Endodermal cell (in vitro differentiated cells): ENCODE results near the gene ERCC1. TPM values are rescaled to one million over a fixed set of nuclear protein-coding genes. Genes with fewer than 3 reads are reported as not detected.
A peak's percentile ranks its signal among the peaks of the same experiment; 100 is the strongest.

ENCODE experiments used
- DNase-seq: peaks from one replicate; pipeline ENCODE4 v3.0.0-alpha.2; 2017
- H3K27ac ChIP-seq: 2 replicates; pipeline ENCODE4 v1.5.1; 2013; ENCODE audit warnings: mild to moderate bottlenecking, low read depth, low read length, moderate library complexity
- H3K27me3 ChIP-seq: 2 replicates; pipeline ENCODE4 v1.6.1; 2013; ENCODE audit warnings: mild to moderate bottlenecking, low read length, moderate library complexity; ENCODE audit not compliant: insufficient read depth, control insufficient read depth, poor library complexity, severe bottlenecking
- H3K36me3 ChIP-seq: 2 replicates; pipeline ENCODE4 v1.7.0; 2013; ENCODE audit warnings: mild to moderate bottlenecking, low read length, moderate library complexity; ENCODE audit not compliant: control insufficient read depth, insufficient read depth
- H3K4me1 ChIP-seq: one replicate; pipeline ENCODE4 v1.7.0; 2013; ENCODE audit warnings: low read length; ENCODE audit not compliant: control insufficient read depth, insufficient read depth
- H3K4me3 ChIP-seq: 2 replicates; pipeline ENCODE4 v1.5.1; 2013; ENCODE audit warnings: mild to moderate bottlenecking, low read length, moderate library complexity
- H3K9ac ChIP-seq: 2 replicates; pipeline ENCODE4 v1.6.1; 2013; ENCODE audit warnings: mild to moderate bottlenecking, low read length, moderate library complexity; ENCODE audit not compliant: poor library complexity, severe bottlenecking; ENCODE audit errors: extremely low read depth
- H3K9me3 ChIP-seq: 2 replicates; pipeline ENCODE4 v1.6.1; 2013; ENCODE audit warnings: mild to moderate bottlenecking, low read length, moderate library complexity; ENCODE audit not compliant: control insufficient read depth
- H3K27ac Mint-ChIP-seq: 2 replicates; pipeline ENCODE4 v1.8.0; 2020; ENCODE audit warnings: mixed read lengths
- H3K27me3 Mint-ChIP-seq: 2 replicates; pipeline ENCODE4 v1.8.0; 2021; ENCODE audit warnings: mild to moderate bottlenecking, mixed read lengths; ENCODE audit not compliant: insufficient read depth
- H3K36me3 Mint-ChIP-seq: 2 replicates; pipeline ENCODE4 v1.8.0; 2020; ENCODE audit warnings: low read depth, mixed read lengths
- H3K4me1 Mint-ChIP-seq: 2 replicates; pipeline ENCODE4 v1.8.0; 2020; ENCODE audit warnings: mixed read lengths
- H3K4me3 Mint-ChIP-seq: 2 replicates; pipeline ENCODE4 v1.8.0; 2020; ENCODE audit warnings: mild to moderate bottlenecking, moderate library complexity, mixed read lengths
- H3K9me3 Mint-ChIP-seq: 2 replicates; pipeline ENCODE4 v1.8.0; 2020; ENCODE audit warnings: mild to moderate bottlenecking, mixed read lengths
- CTCF ChIP-seq: fragments of 200-600 bp; sonication (generic); conservative IDR thresholded peaks from 2 replicates; pipeline ENCODE4 v1.5.0; 2021; ENCODE audit warnings: antibody characterized with exemption, mild to moderate bottlenecking
- WGBS, 2 experiments: methylation state at CpG; one replicate each; pipeline versions ENCODE4 v1.1.5 to v1.1.7; 2013; ENCODE audit warnings: missing lambda C conversion rate in 2 of 2, mixed read lengths in 1 of 2; ENCODE audit not compliant: insufficient coverage in 1 of 2, insufficient read length in 1 of 2; 5-methylcytosine and 5-hydroxymethylcytosine counted together
- total RNA-seq, 2 donors: library from RNA; stranded (reverse); fragmentation: NEBNext Ultra II Directional in 1 of 2; extraction: Animal tissue kit (Norgen Biotek cat#: 25700) in 1 of 2; gene quantifications; 2 replicates in 1 of 2; 3 replicates in 1 of 2; pipeline ENCODE4 v1.2.1, GENCODE V29; 2021

ERCC1 gene
- total RNA-seq, 2 donors from 2014 or later, result 53.5 to 63.6 TPM

GRCh38 chr19:45446295-45446694 is 22.6 kb upstream of the ERCC1 start:
- Mint-ChIP-seq H3K36me3 (no peaks in the 10 kb centered on the region), H3K4me3 (no peak overlapping the region), H3K27me3 (peaks cover 11% of the 10 kb centered on the region), H3K4me1 (peaks cover 13% of the 10 kb centered on the region), H3K9me3 (no peaks in the 10 kb centered on the region), H3K27ac (peak overlapping the region; percentile 48)
- H3K27ac ChIP-seq, result no peak overlapping the region
- no peak for DNase-seq
- H3K4me3 ChIP-seq, result no peak overlapping the region
- peak; percentile 62 for TF ChIP-seq CTCF
- no peak overlapping the region for H3K9ac ChIP-seq
- 85 to 91% methylated on average over 6 of the region's 6 CpGs for WGBS, 2 experiments
- no peaks in the 10 kb centered on the region for H3K9me3 ChIP-seq
- H3K27me3 ChIP-seq, result peaks cover 2% of the 10 kb centered on the region
- peaks cover 2% of the 10 kb centered on the region for H3K4me1 ChIP-seq
- H3K36me3 ChIP-seq, result no peaks in the 10 kb centered on the region

GRCh38 chr19:45445139-45445538 is 21.4 kb upstream of the ERCC1 start:
- no peaks in the 10 kb centered on the region for H3K9me3 Mint-ChIP-seq
- Histone ChIP-seq H3K4me1 (peaks cover 2% of the 10 kb centered on the region), H3K27me3 (no peaks in the 10 kb centered on the region), H3K9ac (no peak overlapping the region), H3K36me3 (no peaks in the 10 kb centered on the region), H3K4me3 (no peak overlapping the region), H3K9me3 (no peaks in the 10 kb centered on the region), H3K27ac (no peak overlapping the region)
- H3K4me3 Mint-ChIP-seq, result no peak overlapping the region
- no peak for TF ChIP-seq CTCF
- peak overlapping the region; percentile 89 for H3K27ac Mint-ChIP-seq
- no peak for DNase-seq
- H3K27me3 Mint-ChIP-seq, result peaks cover 8% of the 10 kb centered on the region
- 90 to 97% methylated on average over 3 to 4 of the region's 4 CpGs for WGBS, 2 experiments
- H3K4me1 Mint-ChIP-seq, result peaks cover 14% of the 10 kb centered on the region
- no peaks in the 10 kb centered on the region for H3K36me3 Mint-ChIP-seq

DNA sequence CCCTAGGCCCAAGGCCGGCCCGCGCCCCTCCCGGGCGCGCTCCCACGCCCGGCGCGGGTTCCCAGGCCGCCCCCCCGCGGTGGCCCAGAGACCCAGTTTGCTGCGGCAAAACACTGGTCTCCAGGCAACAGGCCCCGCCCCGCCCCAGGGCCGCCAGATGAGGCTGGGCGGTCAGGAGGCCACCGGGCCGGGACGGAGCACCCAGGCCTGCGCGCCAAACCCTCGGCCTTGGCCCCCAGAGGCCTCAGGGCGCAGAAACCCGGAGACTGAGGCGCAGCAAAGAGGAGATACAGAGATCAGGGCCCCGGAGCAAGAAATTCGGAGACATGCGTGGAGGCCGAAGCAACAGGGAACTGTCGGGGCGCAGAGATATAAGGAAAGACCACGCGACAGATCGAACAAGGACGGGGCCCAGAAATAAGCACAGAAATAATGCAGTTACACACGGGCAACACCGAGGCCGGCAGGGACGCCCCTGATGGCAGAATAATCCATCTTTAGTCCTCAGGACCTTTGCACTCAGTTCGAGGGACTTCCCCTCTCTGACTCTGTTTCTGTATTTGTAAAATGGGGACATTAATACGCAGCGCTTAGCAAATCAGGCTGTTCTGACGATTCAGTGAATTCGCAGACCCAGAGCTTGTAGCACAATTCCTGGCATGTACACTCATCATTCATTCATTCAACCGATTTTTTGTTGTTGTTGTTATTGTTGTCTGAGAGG is 20.8 kb upstream of the ERCC1 start:
- Histone ChIP-seq H3K9me3 (no peaks in the 10 kb centered on the region), H3K4me1 (peaks cover 2% of the 10 kb centered on the region), H3K27ac (peak overlapping the region; percentile 89), H3K27me3 (no peaks in the 10 kb centered on the region), H3K4me3 (peak overlapping the region; percentile 70), H3K36me3 (no peaks in the 10 kb centered on the region), H3K9ac (peak overlapping the region; percentile 65)
- H3K9me3 Mint-ChIP-seq, result no peaks in the 10 kb centered on the region
- H3K27me3 Mint-ChIP-seq, result peaks cover 6% of the 10 kb centered on the region
- 23 to 28% methylated on average over 20 to 47 of the region's 47 CpGs for WGBS, 2 experiments
- peaks cover 13% of the 10 kb centered on the region for H3K4me1 Mint-ChIP-seq
- no peak for TF ChIP-seq CTCF
- no peaks in the 10 kb centered on the region for H3K36me3 Mint-ChIP-seq
- DNase-seq, result peak; percentile 97
- peak overlapping the region; percentile 97 for H3K27ac Mint-ChIP-seq
- peak overlapping the region; percentile 70 for H3K4me3 Mint-ChIP-seq
